Gastroesophageal sphincter (tissue), 4 donors: ENCODE measurements around the gene ASIC3. TPM values are rescaled to one million over a fixed set of nuclear protein-coding genes. Genes with fewer than 3 reads are reported as not detected.

ENCODE experiments used
- ATAC-seq: fragments of 150-250 bp; one replicate; pipeline ENCODE4 v1.9.1; 2016; ENCODE audit warnings: mild to moderate bottlenecking, moderate library complexity
- H3K27ac ChIP-seq, 4 donors: fragments of 200-600 bp; sonication (generic) in 3 of 4; 1 replicate in 3 of 4; 2 replicates in 1 of 4; pipeline ENCODE4 v1.5.1; 2016 to 2019
- H3K27me3 ChIP-seq: fragments of 200-600 bp; sonication (generic); one replicate; pipeline ENCODE4 v1.5.1; 2019
- H3K36me3 ChIP-seq, 2 donors: fragments of 200-600 bp; sonication (generic); one replicate each; pipeline ENCODE4 v1.5.1; 2019; ENCODE audit warnings: control low read depth in 1 of 2
- H3K4me1 ChIP-seq, 3 donors: fragments of 200-600 bp; sonication (generic); 1 replicate in 2 of 3; 2 replicates in 1 of 3; pipeline ENCODE4 v1.5.1; 2016 to 2019; ENCODE audit warnings: control low read depth in 2 of 3
- H3K4me3 ChIP-seq, 2 donors: fragments of 200-600 bp; sonication (generic); one replicate each; pipeline ENCODE4 v1.5.1; 2019; ENCODE audit warnings: mild to moderate bottlenecking in 1 of 2, moderate library complexity in 1 of 2
- H3K9me3 ChIP-seq, 3 donors: fragments of 200-600 bp; sonication (generic); one replicate each; pipeline ENCODE4 v1.5.1; 2017 to 2019; ENCODE audit warnings: control low read depth in 2 of 3
- EP300 ChIP-seq: sonication (generic); formaldehyde crosslinking; IDR thresholded peaks from one replicate; pipeline ENCODE4 v1.6.1; 2017; ENCODE audit warnings: antibody characterized with exemption, mild to moderate bottlenecking
- POLR2A ChIP-seq, 2 donors: fragments of 450-650 bp; IDR thresholded peaks; one replicate each; pipeline ENCODE4 v1.6.1; 2017; ENCODE audit warnings: antibody characterized with exemption in 2 of 2, mild to moderate bottlenecking in 2 of 2, moderate library complexity in 1 of 2
- POLR2AphosphoS5 ChIP-seq: sonication (generic); formaldehyde crosslinking; IDR thresholded peaks from one replicate; pipeline ENCODE4 v1.6.1; 2017; ENCODE audit warnings: antibody characterized with exemption
- WGBS, 2 donors: methylation state at CpG; one replicate each; pipeline ENCODE4 v1.1.5; 2018; ENCODE audit warnings: low coverage in 1 of 2; 5-methylcytosine and 5-hydroxymethylcytosine counted together
- total RNA-seq, 4 donors: library from RNA; depleted of rRNA; stranded (reverse); fragments of >200 nt; gene quantifications; one replicate each; pipeline ENCODE4 v1.1.0, GENCODE V29; 2016
- TF ChIP-seq, protein P1 (sequence below), 4 experiments: fragments of 200-600 bp in 2 of 4; fragments of 450-650 bp in 2 of 4; sonication (generic) in 1 of 4; IDR thresholded peaks; one replicate each; pipeline ENCODE4 v1.5.1; 2017 to 2019; ENCODE audit warnings: antibody characterized with exemption in 4 of 4, mild to moderate bottlenecking in 2 of 4, moderate library complexity in 2 of 4

The ASIC3 gene
- total RNA-seq, 4 donors from 2014 or later, result 1.7 to 3.1 (median 2.1) TPM; not detected in 1

GRCh38 chr7:151001546-151001945 lies 46.8 kb upstream of the ASIC3 start:
- Histone ChIP-seq H3K27me3 (peaks cover 17% of the 10 kb centered on the region), H3K36me3 (peaks cover 0 to 11% of the 10 kb centered on the region in 2 donors), H3K9me3 (no peaks in the 10 kb centered on the region), H3K4me1 (peaks cover 0 to 11% (median 0%) of the 10 kb centered on the region in 3 donors), H3K27ac (no peak overlapping the region), H3K4me3 (no peak overlapping the region)
- WGBS, 2 donors, result 100% methylated on average over 1 of the region's 16 CpGs; no CpG with 5 or more reads in 1 of the 2 donors
- no peak for ATAC-seq
- no peak for TF ChIP-seq POLR2AphosphoS5
- TF ChIP-seq EP300, result no peak
- TF ChIP-seq, protein P1, sequence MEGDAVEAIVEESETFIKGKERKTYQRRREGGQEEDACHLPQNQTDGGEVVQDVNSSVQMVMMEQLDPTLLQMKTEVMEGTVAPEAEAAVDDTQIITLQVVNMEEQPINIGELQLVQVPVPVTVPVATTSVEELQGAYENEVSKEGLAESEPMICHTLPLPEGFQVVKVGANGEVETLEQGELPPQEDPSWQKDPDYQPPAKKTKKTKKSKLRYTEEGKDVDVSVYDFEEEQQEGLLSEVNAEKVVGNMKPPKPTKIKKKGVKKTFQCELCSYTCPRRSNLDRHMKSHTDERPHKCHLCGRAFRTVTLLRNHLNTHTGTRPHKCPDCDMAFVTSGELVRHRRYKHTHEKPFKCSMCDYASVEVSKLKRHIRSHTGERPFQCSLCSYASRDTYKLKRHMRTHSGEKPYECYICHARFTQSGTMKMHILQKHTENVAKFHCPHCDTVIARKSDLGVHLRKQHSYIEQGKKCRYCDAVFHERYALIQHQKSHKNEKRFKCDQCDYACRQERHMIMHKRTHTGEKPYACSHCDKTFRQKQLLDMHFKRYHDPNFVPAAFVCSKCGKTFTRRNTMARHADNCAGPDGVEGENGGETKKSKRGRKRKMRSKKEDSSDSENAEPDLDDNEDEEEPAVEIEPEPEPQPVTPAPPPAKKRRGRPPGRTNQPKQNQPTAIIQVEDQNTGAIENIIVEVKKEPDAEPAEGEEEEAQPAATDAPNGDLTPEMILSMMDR (IDR thresholded peaks at IDR 0.05), result no peak
- TF ChIP-seq POLR2A (IDR thresholded peaks at IDR 0.05), result no peak

- Histone ChIP-seq H3K9me3 (no peaks in the 10 kb centered on the region), H3K36me3 (peaks cover 0 to 8% of the 10 kb centered on the region in 2 donors), H3K4me3 (no peak overlapping the region), H3K27me3 (peaks cover 16% of the 10 kb centered on the region), H3K4me1 (peaks cover 0 to 22% (median 0%) of the 10 kb centered on the region in 3 donors), H3K27ac (no peak overlapping the region)
- 69 to 71% methylated on average over 7 to 12 of the region's 12 CpGs for WGBS, 2 donors
- ATAC-seq, result no peak
- TF ChIP-seq, protein P1 (IDR thresholded peaks at IDR 0.05), result no peak
- no peak for TF ChIP-seq POLR2A (IDR thresholded peaks at IDR 0.05)
These were observed 44.8 kb upstream of the ASIC3 start for GRCh38 chr7:151003572-151003971.

GRCh38 chr7:151005566-151005965 lies 42.8 kb upstream of the ASIC3 start:
- WGBS, 2 donors, result 78% methylated on average over 7 of the region's 9 CpGs; no CpG with 5 or more reads in 1 of the 2 donors
- TF ChIP-seq POLR2AphosphoS5, result no peak
- TF ChIP-seq, protein P1 (IDR thresholded peaks at IDR 0.05), result no peak
- TF ChIP-seq POLR2A (IDR thresholded peaks at IDR 0.05), result no peak
- no peak for TF ChIP-seq EP300

GRCh38 chr7:151006590-151007300 lies 41.6 kb upstream of the ASIC3 start:
- Histone ChIP-seq H3K9me3 (no peaks in the 10 kb centered on the region), H3K27me3 (peaks cover 41% of the 10 kb centered on the region), H3K27ac (peak overlapping the region in 1 of 4 donors; percentile 26), H3K36me3 (no peaks in the 10 kb centered on the region), H3K4me1 (peaks cover 0 to 38% (median 0%) of the 10 kb centered on the region in 3 donors), H3K4me3 (no peak overlapping the region)
- ATAC-seq, result no peak
- no peak for TF ChIP-seq POLR2AphosphoS5
- no peak for TF ChIP-seq POLR2A (IDR thresholded peaks at IDR 0.05)
- TF ChIP-seq, protein P1 (IDR thresholded peaks at IDR 0.05), result no peak
- no peak for TF ChIP-seq EP300
- WGBS, 2 donors, result 71% methylated on average over 1 of the region's 23 CpGs; no CpG with 5 or more reads in 1 of the 2 donors

More at GRCh38 chr7:151005566-151005965, 42.8 kb upstream of the ASIC3 start:
- H3K27me3 ChIP-seq, result peaks cover 31% of the 10 kb centered on the region
- H3K4me1 ChIP-seq, result peaks cover 0 to 37% (median 0%) of the 10 kb centered on the region in 3 donors
- no peaks in the 10 kb centered on the region for H3K36me3 ChIP-seq
- ATAC-seq, result no peak
- no peaks in the 10 kb centered on the region for H3K9me3 ChIP-seq
- H3K27ac ChIP-seq, result no peak overlapping the region
- no peak overlapping the region for H3K4me3 ChIP-seq

DNA sequence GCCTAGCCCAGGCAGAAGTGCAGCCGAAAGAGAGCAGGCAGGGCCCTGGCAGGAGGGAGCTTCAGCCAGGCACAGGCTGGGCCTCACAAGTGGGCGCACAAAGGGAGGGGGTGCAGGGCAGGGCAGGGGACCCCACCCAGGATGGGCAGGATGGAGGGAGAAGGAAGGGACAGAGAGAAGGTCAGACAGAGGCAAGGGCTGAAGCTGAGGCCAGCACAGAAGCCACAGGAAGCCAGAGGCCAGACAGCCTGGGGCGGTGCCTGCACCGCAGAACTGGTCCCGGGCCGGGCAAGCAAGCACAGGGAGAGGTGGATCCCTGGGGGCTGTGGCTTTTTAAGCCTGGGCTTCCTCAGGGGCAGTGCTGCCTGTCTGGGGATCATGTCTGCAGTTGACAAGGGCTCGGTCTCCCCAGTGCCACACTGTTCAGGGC lies 40.8 kb upstream of the ASIC3 start:
- Histone ChIP-seq H3K4me1 (peaks cover 0 to 38% (median 0%) of the 10 kb centered on the region in 3 donors), H3K4me3 (no peak overlapping the region), H3K9me3 (no peaks in the 10 kb centered on the region), H3K27ac (peak overlapping the region in 1 of 4 donors; percentile 26), H3K27me3 (peaks cover 46% of the 10 kb centered on the region), H3K36me3 (no peaks in the 10 kb centered on the region)
- TF ChIP-seq POLR2A (IDR thresholded peaks at IDR 0.05), result no peak
- TF ChIP-seq, protein P1 (IDR thresholded peaks at IDR 0.05), result no peak
- no peak for TF ChIP-seq EP300
- no peak for TF ChIP-seq POLR2AphosphoS5
- ATAC-seq, result peak; percentile 34
- 56 to 59% methylated on average over 5 to 6 of the region's 7 CpGs for WGBS, 2 donors
